ENCODE data around the gene FBXW4. TPM values are rescaled to one million over a fixed set of nuclear protein-coding genes. Genes with fewer than 3 reads are reported as not detected.

Gene FBXW4
- total RNA-seq, 4 donors from 2014 or later = 45.1 to 94.7 (median 64.3) TPM

DNA sequence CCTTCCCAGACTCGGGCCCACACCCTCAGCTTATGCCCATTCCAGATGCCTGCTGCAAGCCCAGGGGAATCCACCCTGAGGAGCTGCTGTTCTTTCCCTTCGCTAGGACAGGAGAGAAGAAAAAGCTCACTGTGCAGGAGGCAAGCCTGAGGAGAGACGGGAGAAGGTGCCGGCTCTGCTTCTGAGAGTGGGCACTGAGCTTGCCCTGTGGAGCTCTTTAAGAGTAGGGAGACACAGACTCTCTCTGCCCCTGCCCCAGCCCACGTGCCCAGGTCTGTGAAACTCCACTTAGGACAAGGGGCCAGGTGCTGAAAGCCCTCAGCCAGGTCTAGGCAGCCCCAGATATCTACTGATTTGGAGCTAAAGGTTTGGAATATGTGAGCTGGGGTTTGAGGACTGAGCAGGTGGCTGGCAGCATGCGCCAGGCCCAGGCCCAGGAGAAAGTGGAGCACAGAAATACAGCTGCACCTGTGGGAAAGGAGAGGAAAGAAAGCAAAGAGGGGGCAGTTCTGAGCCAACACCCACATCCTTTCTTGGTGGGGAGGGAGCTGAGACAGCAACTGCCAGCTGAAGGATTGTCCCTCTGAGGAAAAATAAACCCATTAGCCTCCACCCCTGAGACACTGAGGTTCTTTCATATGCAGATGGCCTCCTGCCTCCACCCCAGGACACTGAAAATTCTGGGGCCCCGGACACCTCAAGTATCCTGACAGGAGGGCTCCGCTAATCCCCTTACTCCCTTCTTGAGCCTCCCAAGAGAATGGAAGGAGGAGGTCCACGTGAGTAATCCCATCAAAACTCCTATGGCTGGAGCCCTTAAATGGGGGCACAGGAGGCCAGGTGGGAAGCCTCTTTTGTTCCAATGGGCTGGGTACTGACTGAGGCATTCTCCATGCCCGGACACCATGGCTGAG, 114.2 kb downstream of the FBXW4 start:
- no peaks in the 10 kb centered on the region for H3K36me3 ChIP-seq

DNA sequence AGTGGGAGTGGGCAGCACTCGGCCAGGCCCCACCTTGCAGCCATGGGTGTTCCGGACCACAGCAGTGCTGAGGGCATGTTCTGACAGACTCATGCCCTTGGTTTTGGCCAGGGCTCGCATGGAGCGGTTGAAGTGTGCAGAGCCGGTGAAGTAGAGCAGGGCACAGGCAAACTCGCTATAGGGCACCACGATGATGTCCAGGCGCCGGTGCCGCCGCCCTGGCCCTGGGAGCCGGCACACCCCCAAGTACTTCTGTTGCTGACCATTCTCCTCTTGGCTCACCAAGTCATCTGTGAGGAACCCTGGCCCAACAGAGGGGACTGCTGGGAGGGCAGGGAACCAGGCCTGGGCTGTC, 115.5 kb downstream of the FBXW4 start:
- Histone ChIP-seq H3K27ac (no peak overlapping the region), H3K4me3 (no peak overlapping the region), H3K4me1 (no peaks in the 10 kb centered on the region), H3K27me3 (no peaks in the 10 kb centered on the region), H3K36me3 (no peaks in the 10 kb centered on the region), H3K9me3 (no peaks in the 10 kb centered on the region)
- TF ChIP-seq POLR2A (IDR thresholded peaks at IDR 0.05) (no peak), CTCF (IDR thresholded peaks at IDR 0.05) (no peak)
- intact Hi-C loops (cut with DNase I; ENCODE audit: low total_unique reads) = no loop called here
- DNase-seq = no peak

More for the DNA sequence above, 114.2 kb downstream of the FBXW4 start:
- no peak overlapping the region for H3K4me3 ChIP-seq
- no peak overlapping the region for H3K27ac ChIP-seq
- no peak for DNase-seq
- intact Hi-C loops (cut with DNase I; ENCODE audit: low total_unique reads) = no loop called here
- no peak for TF ChIP-seq POLR2A (IDR thresholded peaks at IDR 0.05)
- H3K4me1 ChIP-seq = no peaks in the 10 kb centered on the region
- H3K9me3 ChIP-seq = no peaks in the 10 kb centered on the region
- H3K27me3 ChIP-seq = no peaks in the 10 kb centered on the region

GRCh38 chr10:101578803-101579515, 116.0 kb downstream of the FBXW4 start:
- DNase-seq = no peak
- Histone ChIP-seq H3K36me3 (no peaks in the 10 kb centered on the region), H3K4me3 (no peak overlapping the region), H3K27ac (no peak overlapping the region), H3K4me1 (no peaks in the 10 kb centered on the region), H3K27me3 (no peaks in the 10 kb centered on the region), H3K9me3 (no peaks in the 10 kb centered on the region)
- TF ChIP-seq POLR2A (IDR thresholded peaks at IDR 0.05) = no peak
- no peak for TF ChIP-seq CTCF (IDR thresholded peaks at IDR 0.05)
- intact Hi-C loops (cut with DNase I; ENCODE audit: low total_unique reads) = no loop called here

- Histone ChIP-seq H3K9me3 (no peaks in the 10 kb centered on the region), H3K4me3 (no peak overlapping the region), H3K4me1 (no peaks in the 10 kb centered on the region), H3K27me3 (no peaks in the 10 kb centered on the region), H3K36me3 (no peaks in the 10 kb centered on the region), H3K27ac (no peak overlapping the region)
- intact Hi-C loops (cut with DNase I; ENCODE audit: low total_unique reads) = no loop called here
- DNase-seq = no peak
- TF ChIP-seq POLR2A (IDR thresholded peaks at IDR 0.05) = no peak
- no peak for TF ChIP-seq CTCF (IDR thresholded peaks at IDR 0.05)
These were observed 116.8 kb downstream of the FBXW4 start for GRCh38 chr10:101578192-101578591.

DNA sequence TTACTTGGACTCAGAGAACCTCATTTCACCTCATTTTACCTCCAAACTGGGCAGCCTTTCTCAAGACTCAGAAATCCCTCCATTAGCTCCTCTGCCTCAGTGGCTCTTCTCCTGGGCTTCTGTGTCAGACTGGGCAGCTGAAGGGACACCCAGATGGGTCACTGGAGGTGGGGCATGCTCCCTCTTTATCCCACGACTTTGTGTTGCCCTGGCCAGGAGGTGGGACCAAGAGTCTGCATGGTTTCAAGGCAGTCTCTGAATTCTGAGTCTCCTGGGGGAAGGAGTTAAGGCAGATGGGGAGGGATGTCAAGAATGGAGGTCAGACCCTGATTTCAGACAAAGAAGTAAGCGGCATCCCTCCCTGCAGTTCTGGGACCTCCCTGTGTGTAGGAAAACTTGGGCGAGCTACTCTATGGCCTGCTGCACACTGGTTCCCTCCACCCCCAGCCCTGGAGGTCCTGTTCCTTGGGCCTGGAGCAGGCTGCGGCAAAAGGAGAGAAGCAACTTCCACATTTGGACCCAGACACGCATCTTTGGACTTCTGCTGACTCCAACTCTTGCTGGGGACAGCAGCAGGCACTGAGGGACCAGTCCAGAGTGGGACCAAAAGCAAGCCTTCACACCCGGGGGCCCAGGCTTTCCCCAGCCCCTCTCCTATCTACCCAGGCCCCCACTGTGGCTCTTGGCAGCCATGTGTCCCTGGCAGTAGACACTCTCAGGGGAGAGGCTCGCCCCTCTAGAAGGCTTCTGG, 117.7 kb downstream of the FBXW4 start:
- Histone ChIP-seq H3K9me3 (peaks cover 0 to 8% of the 10 kb centered on the region in 2 donors), H3K36me3 (no peaks in the 10 kb centered on the region), H3K27me3 (no peaks in the 10 kb centered on the region), H3K27ac (no peak overlapping the region), H3K4me1 (no peaks in the 10 kb centered on the region), H3K4me3 (no peak overlapping the region)
- intact Hi-C loops (cut with DNase I; ENCODE audit: low total_unique reads) = no loop called here
- DNase-seq = no peak
- no peak for TF ChIP-seq CTCF (IDR thresholded peaks at IDR 0.05)
- TF ChIP-seq POLR2A (IDR thresholded peaks at IDR 0.05) = no peak

Data from uterus (tissue), 4 donors.